Stimulated activated memory B cell treated with anti-CD40 and anti-IgM and Interleukin-4, amounts not matched to agents 10 μg/mL and 1 μg/mL and 100 μg/mL, for 72 hours (primary cell): ENCODE measurements around the gene OR9I1.

Experiments used
- ATAC-seq: fragments of 150-1000 bp; cut with Tn5 transposase; 2 replicates; pipeline ENCODE4 v1.10.0; 2021
- H3K27ac Mint-ChIP-seq: one replicate; pipeline ENCODE4 v1.8.0; 2022; ENCODE audit warnings: mild to moderate bottlenecking, mixed read lengths
- H3K27me3 Mint-ChIP-seq: one replicate; pipeline ENCODE4 v1.8.0; 2022; ENCODE audit warnings: mixed read lengths
- H3K36me3 Mint-ChIP-seq: one replicate; pipeline ENCODE4 v1.8.0; 2022; ENCODE audit warnings: mixed read lengths
- H3K4me1 Mint-ChIP-seq: one replicate; pipeline ENCODE4 v1.8.0; 2022; ENCODE audit warnings: mixed read lengths
- H3K4me3 Mint-ChIP-seq: one replicate; pipeline ENCODE4 v1.8.0; 2022; ENCODE audit warnings: mild to moderate bottlenecking, moderate library complexity, mixed read lengths
- H3K9me3 Mint-ChIP-seq: one replicate; pipeline ENCODE4 v1.8.0; 2022; ENCODE audit warnings: mixed read lengths

The OR9I1 gene

GRCh38 chr11:58067685-58068084 is 57.6 kb downstream of the OR9I1 start:
- H3K9me3 Mint-ChIP-seq, result no peaks in the 10 kb centered on the region
- no peaks in the 10 kb centered on the region for H3K4me1 Mint-ChIP-seq
- H3K36me3 Mint-ChIP-seq, result no peaks in the 10 kb centered on the region
- no peak overlapping the region for H3K27ac Mint-ChIP-seq
- no peak overlapping the region for H3K4me3 Mint-ChIP-seq
- H3K27me3 Mint-ChIP-seq, result peaks cover 19% of the 10 kb centered on the region
- ATAC-seq, result no peak
